Tibial nerve (tissue), 4 donors: ENCODE results near the gene GPR148. TPM values are rescaled to one million over a fixed set of nuclear protein-coding genes. Genes with fewer than 3 reads are reported as not detected.
A peak's percentile ranks its signal among the peaks of the same experiment; 100 is the strongest.
"Not testable (repeated sequence)": the region's sequence is repeated elsewhere in the genome, so short reads cannot be mapped to it uniquely, and the experiment has no call there.

ENCODE experiments used
- DNase-seq, 2 donors: peaks; one replicate each; pipeline ENCODE4 v3.0.0-alpha.2; 2019; ENCODE audit warnings: low spot score in 2 of 2
- H3K27ac ChIP-seq, 4 donors: fragments of 200-600 bp; sonication (generic) in 3 of 4; one replicate each; pipeline ENCODE4 v1.5.1; 2017 to 2019; ENCODE audit warnings: mild to moderate bottlenecking in 1 of 4
- H3K27me3 ChIP-seq, 2 donors: fragments of 200-600 bp; sonication (generic) in 1 of 2; one replicate each; pipeline versions ENCODE4 v1.5.1 to v1.6.0; 2017 to 2019
- H3K36me3 ChIP-seq, 3 donors: fragments of 200-600 bp; sonication (generic); one replicate each; pipeline ENCODE4 v1.5.1; 2018 to 2019
- H3K4me1 ChIP-seq, 4 donors: fragments of 200-600 bp; sonication (generic) in 3 of 4; one replicate each; pipeline ENCODE4 v1.5.1; 2017 to 2019
- H3K4me3 ChIP-seq, 4 donors: fragments of 200-600 bp; sonication (generic) in 3 of 4; one replicate each; pipeline ENCODE4 v1.5.1; 2017 to 2019; ENCODE audit warnings: mild to moderate bottlenecking in 1 of 4, moderate library complexity in 1 of 4
- H3K9me3 ChIP-seq, 4 donors: fragments of 200-600 bp; sonication (generic) in 3 of 4; one replicate each; pipeline ENCODE4 v1.5.1; 2017 to 2019
- EP300 ChIP-seq, 2 donors: sonication (generic); formaldehyde crosslinking; IDR thresholded peaks; one replicate each; pipeline ENCODE4 v1.6.1; 2017; ENCODE audit warnings: antibody characterized with exemption in 2 of 2, mild to moderate bottlenecking in 1 of 2
- POLR2A ChIP-seq, 2 donors: fragments of 450-650 bp; IDR thresholded peaks; one replicate each; pipeline ENCODE4 v1.6.1; 2017; ENCODE audit warnings: antibody characterized with exemption in 2 of 2, mild to moderate bottlenecking in 2 of 2, moderate library complexity in 2 of 2
- WGBS, 2 donors: methylation state at CpG; one replicate each; pipeline ENCODE4 v1.1.5; 2018; 5-methylcytosine and 5-hydroxymethylcytosine counted together
- total RNA-seq, 4 donors: library from RNA; depleted of rRNA; stranded (reverse); fragments of >200 nt; gene quantifications; one replicate each; pipeline ENCODE4 v1.1.0, GENCODE V29; 2016
- TF ChIP-seq, protein P1 (sequence below), 5 experiments: fragments of 200-600 bp in 3 of 5; fragments of 450-650 bp in 2 of 5; sonication (generic) in 3 of 5; IDR thresholded peaks; one replicate each; pipeline ENCODE4 v1.5.1; 2016 to 2019; ENCODE audit warnings: antibody characterized with exemption in 5 of 5, mild to moderate bottlenecking in 3 of 5, moderate library complexity in 2 of 5

The GPR148 gene
- total RNA-seq, 4 donors from 2014 or later, result not detected

DNA sequence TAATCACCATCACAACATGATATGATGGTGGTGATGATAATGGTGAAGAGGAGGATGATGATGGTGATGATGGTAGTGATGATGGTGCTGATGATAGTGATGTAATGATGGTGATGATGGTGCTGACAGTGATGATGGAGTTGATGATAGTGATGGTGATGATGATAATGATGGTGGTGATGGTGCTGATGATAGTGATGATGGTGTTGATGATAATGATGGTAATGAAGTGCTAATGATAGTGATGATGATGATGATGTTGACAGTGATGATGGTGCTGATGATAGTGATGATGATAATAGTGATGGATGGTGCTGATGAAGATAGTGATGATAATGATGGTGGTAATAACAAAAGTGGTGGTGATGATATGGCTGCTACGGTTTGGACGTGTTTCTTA lies 4.4 kb upstream of the GPR148 start:
- TF ChIP-seq POLR2A (IDR thresholded peaks at IDR 0.05) (no peak), EP300 (IDR thresholded peaks at IDR 0.05) (no peak)
- TF ChIP-seq, protein P1, sequence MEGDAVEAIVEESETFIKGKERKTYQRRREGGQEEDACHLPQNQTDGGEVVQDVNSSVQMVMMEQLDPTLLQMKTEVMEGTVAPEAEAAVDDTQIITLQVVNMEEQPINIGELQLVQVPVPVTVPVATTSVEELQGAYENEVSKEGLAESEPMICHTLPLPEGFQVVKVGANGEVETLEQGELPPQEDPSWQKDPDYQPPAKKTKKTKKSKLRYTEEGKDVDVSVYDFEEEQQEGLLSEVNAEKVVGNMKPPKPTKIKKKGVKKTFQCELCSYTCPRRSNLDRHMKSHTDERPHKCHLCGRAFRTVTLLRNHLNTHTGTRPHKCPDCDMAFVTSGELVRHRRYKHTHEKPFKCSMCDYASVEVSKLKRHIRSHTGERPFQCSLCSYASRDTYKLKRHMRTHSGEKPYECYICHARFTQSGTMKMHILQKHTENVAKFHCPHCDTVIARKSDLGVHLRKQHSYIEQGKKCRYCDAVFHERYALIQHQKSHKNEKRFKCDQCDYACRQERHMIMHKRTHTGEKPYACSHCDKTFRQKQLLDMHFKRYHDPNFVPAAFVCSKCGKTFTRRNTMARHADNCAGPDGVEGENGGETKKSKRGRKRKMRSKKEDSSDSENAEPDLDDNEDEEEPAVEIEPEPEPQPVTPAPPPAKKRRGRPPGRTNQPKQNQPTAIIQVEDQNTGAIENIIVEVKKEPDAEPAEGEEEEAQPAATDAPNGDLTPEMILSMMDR (IDR thresholded peaks at IDR 0.05), result no peak
- no peaks in the 10 kb centered on the region for H3K27me3 ChIP-seq
- WGBS, 2 donors, result 91 to 97% methylated on average over 2 of the region's 2 CpGs
- peaks cover 3 to 21% (median 11%) of the 10 kb centered on the region in 4 donors for H3K4me1 ChIP-seq
- H3K36me3 ChIP-seq, result no peaks in the 10 kb centered on the region
- no peak for DNase-seq
- H3K27ac ChIP-seq, result no peak overlapping the region
- peaks cover 0 to 7% (median 0%) of the 10 kb centered on the region in 4 donors for H3K9me3 ChIP-seq
- no peak overlapping the region for H3K4me3 ChIP-seq

DNA sequence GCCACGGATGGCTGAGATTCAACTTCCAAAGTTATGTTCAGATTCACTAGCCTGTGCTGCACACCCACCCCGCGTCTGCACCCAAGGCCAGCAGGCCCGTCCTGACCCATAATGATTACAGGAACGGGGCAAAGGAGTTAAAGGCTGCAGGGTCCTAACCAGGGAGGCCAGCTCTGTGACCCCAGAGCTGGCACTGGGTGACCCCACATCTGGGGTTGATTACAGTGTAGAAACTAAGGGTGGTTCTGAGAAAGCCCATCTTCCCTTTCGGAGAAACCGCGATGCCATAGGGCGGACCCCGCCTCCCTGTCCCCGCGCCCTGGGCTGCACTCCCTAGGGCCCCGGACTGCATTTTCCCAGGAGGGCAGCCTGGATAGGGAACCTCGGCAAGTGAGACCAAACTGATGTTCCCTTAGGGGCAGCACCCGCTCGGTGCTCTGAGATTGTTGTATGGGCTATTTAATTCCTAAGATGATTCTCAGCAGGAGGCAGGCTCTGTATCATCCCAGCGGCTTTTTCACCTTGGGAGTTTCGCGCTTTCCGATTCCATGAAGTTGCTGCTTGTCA lies 2.2 kb upstream of the GPR148 start:
- no peaks in the 10 kb centered on the region for H3K27me3 ChIP-seq
- H3K36me3 ChIP-seq, result no peaks in the 10 kb centered on the region
- peak overlapping the region; percentile 40 to 59 (median 48) for H3K4me3 ChIP-seq
- peak overlapping the region in 2 of 4 donors; percentile 57 to 75 for H3K27ac ChIP-seq
- no peak for DNase-seq
- peaks cover 3 to 21% (median 11%) of the 10 kb centered on the region in 4 donors for H3K4me1 ChIP-seq
- peaks cover 0 to 7% (median 0%) of the 10 kb centered on the region in 4 donors for H3K9me3 ChIP-seq
- WGBS, 2 donors, result 10 to 13% methylated on average over 19 to 20 of the region's 20 CpGs
- TF ChIP-seq POLR2A (IDR thresholded peaks at IDR 0.05) (no peak), EP300 (IDR thresholded peaks at IDR 0.05) (no peak)
- TF ChIP-seq, protein P1 (IDR thresholded peaks at IDR 0.05), result no peak

DNA sequence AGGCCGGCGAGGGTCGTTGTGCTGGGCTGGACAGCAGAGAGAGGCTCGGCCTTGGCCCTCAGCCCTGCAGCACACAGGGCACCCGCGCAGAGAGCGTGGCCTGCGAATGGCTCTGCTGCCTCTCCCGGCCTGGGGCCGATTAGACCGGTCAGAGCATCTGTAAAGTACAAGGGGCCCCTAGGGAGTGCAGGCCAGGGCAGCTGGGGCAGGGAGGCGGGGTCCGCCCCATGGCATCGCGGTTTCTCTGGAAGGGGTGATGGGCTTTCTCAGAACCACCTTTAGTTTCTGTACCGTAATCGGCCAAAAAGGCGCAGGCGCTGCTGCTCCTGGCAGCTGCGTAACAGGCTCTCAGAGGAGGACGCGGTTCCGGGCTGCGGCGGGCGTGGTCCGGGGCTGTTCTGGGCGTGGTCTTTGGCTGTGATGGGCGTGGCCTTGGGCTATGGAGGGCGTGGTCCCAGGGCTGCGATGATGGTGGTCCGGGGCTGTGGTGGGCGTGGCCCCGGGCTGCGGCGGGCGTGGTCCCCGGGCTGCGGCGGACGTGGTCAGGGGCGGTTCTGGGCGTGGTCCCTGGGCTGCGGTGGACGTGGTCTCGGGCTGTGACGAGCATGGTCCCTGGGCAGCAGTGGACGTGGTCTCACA lies 1.5 kb upstream of the GPR148 start:
- peak overlapping the region; percentile 40 to 59 (median 48) for H3K4me3 ChIP-seq
- peak overlapping the region in 3 of 4 donors; percentile 53 to 75 (median 57) for H3K27ac ChIP-seq
- 1 to 2% methylated on average over 32 to 35 of the region's 48 CpGs for WGBS, 2 donors
- TF ChIP-seq EP300 (IDR thresholded peaks at IDR 0.05), result peak in 1 of 2 donors; percentile 37
- TF ChIP-seq, protein P1 (IDR thresholded peaks at IDR 0.05), result no peak
- TF ChIP-seq POLR2A (IDR thresholded peaks at IDR 0.05), result peak; percentile 15 to 17
- peaks cover 0 to 3% (median 0%) of the 10 kb centered on the region in 4 donors for H3K9me3 ChIP-seq
- H3K4me1 ChIP-seq, result peaks cover 3 to 21% (median 11%) of the 10 kb centered on the region in 4 donors
- DNase-seq, result peak; percentile 50 to 69
- no peaks in the 10 kb centered on the region for H3K36me3 ChIP-seq
- H3K27me3 ChIP-seq, result no peaks in the 10 kb centered on the region

DNA sequence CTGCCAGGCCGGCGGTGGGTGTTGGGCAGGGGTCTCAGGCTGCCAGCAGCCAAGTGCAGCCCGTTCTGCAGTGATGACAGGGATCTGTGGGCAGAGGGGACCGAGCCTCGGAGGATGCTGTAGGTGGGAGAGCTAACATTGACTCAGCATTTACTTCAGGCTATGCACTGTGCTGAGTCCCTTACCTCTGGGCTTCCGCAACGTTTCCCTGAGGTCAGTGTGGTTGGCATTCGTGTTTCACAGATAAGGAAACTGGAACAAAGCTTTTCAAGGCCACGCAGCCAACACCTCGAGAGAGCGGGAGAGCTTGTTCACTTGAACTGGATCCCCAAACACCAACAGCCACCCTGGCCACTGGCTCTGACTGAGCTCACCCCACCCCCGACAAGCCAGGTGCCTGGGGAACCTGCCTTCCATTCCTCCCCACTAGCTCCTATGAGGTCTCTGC lies 839 bp upstream of the GPR148 start:
- Histone ChIP-seq H3K27me3 (no peaks in the 10 kb centered on the region), H3K36me3 (no peaks in the 10 kb centered on the region), H3K4me1 (peaks cover 3 to 21% (median 11%) of the 10 kb centered on the region in 4 donors), H3K27ac (peak overlapping the region in 2 of 4 donors; percentile 53 to 75), H3K9me3 (no peaks in the 10 kb centered on the region), H3K4me3 (peak overlapping the region; percentile 40 to 59 (median 48))
- DNase-seq, result no peak
- no peak for TF ChIP-seq EP300 (IDR thresholded peaks at IDR 0.05)
- 23% methylated on average over 12 of the region's 12 CpGs for WGBS, 2 donors

DNA sequence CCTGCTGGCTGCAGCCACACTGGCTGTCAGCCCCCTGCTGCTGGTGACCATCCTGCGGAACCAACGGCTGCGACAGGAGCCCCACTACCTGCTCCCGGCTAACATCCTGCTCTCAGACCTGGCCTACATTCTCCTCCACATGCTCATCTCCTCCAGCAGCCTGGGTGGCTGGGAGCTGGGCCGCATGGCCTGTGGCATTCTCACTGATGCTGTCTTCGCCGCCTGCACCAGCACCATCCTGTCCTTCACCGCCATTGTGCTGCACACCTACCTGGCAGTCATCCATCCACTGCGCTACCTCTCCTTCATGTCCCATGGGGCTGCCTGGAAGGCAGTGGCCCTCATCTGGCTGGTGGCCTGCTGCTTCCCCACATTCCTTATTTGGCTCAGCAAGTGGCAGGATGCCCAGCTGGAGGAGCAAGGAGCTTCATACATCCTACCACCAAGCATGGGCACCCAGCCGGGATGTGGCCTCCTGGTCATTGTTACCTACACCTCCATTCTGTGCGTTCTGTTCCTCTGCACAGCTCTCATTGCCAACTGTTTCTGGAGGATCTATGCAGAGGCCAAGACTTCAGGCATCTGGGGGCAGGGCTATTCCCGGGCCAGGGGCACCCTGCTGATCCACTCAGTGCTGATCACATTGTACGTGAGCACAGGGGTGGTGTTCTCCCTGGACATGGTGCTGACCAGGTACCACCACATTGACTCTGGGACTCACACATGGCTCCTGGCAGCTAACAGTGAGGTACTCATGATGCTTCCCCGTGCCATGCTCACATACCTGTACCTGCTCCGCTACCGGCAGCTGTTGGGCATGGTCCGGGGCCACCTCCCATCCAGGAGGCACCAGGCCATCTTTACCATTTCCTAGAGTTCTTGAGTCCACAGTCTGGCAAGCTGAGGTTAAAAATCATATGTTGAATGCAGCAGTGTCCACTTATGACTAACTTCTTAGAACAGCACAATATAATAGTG lies 741 bp downstream of the GPR148 start:
- H3K9me3 ChIP-seq, result no peaks in the 10 kb centered on the region
- peaks cover 3 to 21% (median 11%) of the 10 kb centered on the region in 4 donors for H3K4me1 ChIP-seq
- no peak for DNase-seq
- no peak overlapping the region for H3K27ac ChIP-seq
- no peak overlapping the region for H3K4me3 ChIP-seq
- WGBS, 2 donors, result 89 to 92% methylated on average over 17 of the region's 17 CpGs
- H3K36me3 ChIP-seq, result no peaks in the 10 kb centered on the region
- TF ChIP-seq, protein P1 (IDR thresholded peaks at IDR 0.05), result no peak
- TF ChIP-seq EP300 (IDR thresholded peaks at IDR 0.05), result no peak
- TF ChIP-seq POLR2A (IDR thresholded peaks at IDR 0.05), result no peak
- H3K27me3 ChIP-seq, result no peaks in the 10 kb centered on the region

DNA sequence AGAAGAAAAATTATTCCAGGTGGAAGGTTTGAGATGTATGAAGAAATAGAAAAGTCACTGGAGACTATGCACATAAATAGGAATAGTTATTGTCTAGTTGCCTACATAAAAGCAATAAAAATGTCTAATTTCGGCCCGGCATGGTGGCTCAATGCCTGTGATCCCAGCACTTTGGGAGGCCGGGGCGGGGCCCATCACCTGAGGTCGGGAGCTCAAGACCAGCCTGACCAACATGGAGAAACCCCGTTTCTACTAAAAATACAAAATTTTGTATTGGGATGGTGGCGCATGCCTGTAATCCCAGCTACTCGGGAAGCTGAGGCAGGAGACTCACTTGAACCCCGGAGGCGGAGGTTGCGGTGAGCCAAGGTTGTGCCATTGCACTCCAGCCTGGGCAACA lies 3.4 kb downstream of the GPR148 start:
- H3K27me3 ChIP-seq, H3K27ac ChIP-seq, H3K4me3 ChIP-seq, H3K4me1 ChIP-seq, H3K9me3 ChIP-seq, H3K36me3 ChIP-seq, DNase-seq: not testable (repeated sequence)
- WGBS, 2 donors, result 86 to 94% methylated on average over 11 of the region's 11 CpGs
